Islet precursor cell (in vitro differentiated cells): Measurements from ENCODE around the gene DYNLL1.
A peak's percentile ranks its signal among the peaks of the same experiment; 100 is the strongest.
"Not testable (repeated sequence)": the region's sequence is repeated elsewhere in the genome, so short reads cannot be mapped to it uniquely, and the experiment has no call there.

ENCODE experiments used
- DNase-seq: peaks from one replicate; pipeline ENCODE4 v3.0.0-alpha.2; 2018

DYNLL1 gene

DNA sequence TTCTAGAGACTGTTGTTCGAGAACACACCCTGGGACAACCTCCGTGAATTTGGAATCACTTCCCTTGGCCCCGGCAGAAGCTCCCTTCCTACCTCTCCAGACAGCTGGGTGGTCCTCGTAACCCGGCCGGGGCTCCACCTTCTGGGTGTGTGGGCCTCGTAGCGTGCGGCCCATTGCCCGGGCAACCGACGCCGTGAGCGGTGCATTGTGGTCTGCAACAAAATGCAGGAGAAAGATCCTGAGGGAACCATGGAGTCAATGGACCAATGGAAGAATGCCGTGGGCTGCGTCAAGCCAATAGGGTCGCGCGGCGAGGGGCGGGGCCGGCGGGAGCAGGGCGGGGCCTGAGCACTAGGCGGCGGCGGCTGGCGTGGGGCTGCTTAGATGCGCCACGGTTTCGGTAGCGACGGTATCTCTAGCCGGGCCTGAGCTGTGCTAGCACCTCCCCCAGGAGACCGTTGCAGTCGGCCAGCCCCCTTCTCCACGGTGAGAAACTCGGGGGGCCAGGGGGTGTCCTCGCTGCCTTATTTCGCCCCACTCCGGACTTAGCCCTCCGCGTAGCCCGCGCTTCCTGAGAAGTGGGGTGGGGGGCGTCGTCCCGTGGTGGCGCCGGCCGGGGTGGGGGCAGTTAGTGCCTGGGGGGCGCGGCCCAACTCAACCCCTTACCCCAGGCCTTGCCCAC is at the start of gene DYNLL1:
Gene DYNLL1 (plus strand): TSS at position 383 of the 682 bp plus-strand sequence. CDS start 309 bp downstream, outside the sequence.
- peak; percentile 99 for DNase-seq

DNA sequence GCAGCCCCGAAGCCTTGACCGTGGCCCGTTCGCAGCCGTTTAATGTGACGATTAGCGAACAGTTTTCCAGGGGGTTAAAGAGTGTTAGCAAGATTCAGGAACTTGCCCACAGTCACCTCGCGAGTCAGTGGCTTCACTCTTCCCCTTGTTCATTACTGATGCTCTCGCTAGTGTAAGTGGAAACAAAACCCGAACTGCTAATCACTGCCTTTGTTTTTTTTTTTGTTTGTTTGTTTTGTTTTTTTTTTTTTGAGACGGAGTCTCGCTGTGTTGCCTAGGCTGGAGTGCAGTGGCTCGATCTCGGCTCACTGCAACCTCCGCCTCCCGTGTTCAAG is 49.1 kb upstream of the DYNLL1 start:
- DNase-seq: not testable (repeated sequence)

DNA sequence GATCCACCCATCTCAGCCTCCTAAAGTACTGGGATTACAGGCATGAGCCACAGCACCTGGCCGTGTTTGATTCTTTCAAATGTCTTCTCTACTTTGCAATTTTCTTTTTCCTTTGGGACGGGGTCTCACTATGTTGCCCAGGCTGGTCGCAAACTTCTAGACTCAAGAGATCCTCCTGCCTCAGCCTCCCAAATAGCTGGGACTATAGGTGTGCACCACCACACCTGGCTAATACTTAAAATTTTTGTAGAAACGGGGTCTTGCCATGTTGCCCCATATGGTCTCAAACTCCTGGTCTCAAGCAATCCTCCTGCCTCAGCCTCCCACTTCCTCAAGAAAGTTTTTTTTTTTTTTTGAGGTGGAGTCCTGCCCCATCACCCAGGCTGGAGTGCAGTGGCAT is 47.9 kb upstream of the DYNLL1 start:
- no peak for DNase-seq

DNA sequence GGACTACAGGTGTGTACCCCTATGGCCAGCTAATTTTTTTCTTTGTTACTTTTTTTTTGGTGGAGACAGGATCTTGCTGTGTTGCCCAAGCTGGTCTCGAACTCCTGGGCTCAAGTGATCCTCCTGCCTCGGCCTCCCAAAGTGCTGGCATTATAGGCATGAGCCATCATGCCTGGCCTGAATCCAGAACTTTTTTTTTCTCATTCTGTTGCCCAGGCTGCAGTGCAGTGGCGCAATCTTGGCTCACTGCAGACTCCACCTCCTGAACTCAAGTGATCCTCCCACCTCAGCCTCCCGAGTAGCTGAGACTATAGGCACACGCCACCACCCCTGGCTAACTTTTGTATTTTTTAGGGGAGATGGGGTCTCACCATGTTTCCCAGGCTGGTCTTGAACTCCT is 43.4 kb upstream of the DYNLL1 start:
- not testable (repeated sequence) for DNase-seq

DNA sequence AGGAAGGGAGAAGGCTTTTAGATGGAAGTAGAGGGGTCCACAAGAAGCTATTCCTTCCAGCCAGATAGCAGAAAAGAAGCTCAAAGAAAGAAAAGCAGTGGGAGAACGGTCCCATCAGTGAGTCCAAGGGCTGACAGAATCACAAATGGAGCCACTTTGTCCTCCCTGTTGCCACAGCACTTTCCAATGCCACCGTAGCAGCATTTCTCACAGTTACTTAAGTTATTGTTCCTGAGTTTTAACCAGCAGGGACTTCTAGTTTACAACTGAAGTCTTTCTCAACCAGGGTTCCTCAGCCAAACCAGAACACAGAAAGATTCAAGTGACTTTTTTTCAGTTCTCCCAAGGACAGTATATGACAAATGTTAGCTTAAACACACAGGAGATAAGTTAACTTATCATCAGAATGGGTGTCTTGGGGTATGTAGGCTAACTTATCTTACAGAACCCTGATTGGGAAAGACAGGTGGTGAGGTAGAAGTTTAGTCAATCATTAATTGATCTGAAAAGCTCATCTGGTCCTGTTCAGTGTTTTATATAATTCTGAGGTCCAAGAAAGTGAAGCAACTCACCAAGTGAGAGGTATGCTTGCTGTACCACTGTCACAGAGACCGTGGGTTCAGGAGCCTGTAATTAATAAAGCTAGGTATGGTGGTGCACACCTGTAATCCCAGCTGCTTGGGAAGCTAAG is 42.7 kb upstream of the DYNLL1 start:
- DNase-seq: no peak

DNA sequence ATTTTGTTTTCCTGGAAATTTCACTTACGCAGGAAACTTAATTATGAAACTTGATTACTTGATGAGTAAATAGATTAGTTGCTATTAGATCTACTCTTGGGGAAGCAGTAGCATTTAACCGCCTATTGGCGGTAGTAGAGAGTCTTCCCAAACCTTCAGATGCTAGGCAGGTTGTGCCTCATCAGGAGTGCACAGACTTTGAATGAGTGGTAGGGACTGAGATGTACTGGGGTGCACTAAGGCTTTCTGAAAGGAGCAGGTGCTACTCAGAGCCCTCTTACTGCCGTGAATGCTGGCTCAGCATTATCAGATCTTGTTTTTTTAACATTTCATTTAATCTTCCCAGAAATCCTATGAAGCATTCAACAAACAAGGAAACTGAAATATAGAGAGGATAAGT is 41.9 kb upstream of the DYNLL1 start:
- DNase-seq: no peak

DNA sequence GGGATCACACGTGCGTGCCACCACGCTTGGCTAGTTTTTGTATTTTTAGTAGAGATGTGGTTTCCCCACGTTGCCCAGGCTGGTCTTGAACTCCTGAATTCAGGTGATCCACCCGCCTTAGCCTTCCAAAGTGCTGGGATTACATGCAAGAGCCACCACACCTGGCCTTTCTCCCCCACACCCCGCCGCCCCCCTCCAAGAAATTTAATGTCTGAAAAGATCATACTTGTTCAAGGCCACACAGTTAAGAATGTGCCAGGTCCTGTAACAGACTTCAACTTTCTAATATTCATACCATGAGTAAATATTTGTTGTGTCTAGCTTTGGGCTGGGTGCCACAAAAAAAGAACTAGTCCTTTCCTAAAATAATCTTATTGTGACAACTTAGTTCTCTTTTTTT is 40.6 kb upstream of the DYNLL1 start:
- DNase-seq: no peak

DNA sequence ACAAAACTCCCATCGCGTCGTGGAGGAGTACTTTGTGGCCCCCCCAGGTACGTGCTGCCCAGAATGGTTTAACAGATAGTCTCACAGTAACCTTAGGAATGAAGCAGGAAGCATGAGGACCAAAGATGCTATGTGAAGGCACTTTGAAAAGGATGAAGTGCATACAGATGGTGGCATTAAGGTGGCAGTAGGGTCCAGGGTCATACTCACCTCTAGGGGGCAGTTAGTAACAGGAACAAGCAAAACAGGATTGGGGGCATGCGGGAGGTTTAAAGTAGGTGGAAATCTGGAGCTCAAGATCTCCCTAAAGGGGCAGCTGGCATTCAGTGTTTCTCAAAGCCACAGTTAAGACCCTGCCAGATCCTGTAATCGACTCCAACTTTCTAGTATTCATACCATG is 38.8 kb upstream of the DYNLL1 start:
- peak; percentile 76 for DNase-seq

DNA sequence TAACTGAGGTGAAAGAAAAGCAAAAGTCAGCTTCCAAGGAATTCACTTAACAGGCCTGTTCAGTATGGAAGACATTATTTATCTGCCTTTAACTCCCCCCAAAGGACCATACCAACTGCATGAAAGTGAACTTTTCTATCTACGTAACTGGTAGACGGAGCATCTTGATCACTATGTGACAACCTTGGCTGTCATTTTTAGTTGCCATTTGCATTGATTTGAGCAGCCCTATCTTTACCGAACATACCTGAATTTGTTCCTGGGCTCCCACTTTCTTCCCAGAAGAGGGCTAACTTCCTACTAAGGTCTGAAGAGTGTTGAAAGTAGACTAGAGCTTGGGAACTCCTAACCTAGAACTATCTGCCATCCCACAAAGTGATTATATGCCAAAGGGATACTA is 35.8 kb upstream of the DYNLL1 start:
- no peak for DNase-seq

DNA sequence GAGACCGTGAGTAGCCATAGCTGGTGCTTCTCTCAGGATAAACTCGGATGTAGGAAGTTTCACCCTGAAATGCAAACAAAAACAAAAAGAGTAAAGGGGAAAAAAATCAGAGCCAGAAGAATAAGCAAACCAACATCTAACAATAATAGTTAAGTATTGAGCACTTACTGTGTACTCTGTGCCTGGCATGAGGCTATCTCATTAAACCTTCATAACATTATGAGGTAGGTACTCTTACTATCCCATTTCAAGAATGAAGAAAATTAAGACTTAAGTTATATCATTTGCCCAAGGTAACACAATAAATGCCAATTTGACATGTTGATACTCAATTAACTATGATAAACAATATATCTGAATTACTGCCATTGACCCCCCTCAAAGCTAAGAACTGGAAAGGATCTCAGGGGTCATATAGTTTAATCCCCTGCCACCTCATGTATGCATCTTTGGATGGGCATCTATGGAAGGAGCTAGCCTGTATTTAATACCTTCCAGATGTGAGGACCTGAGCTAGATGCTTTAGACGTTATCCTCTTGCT is 33.7 kb upstream of the DYNLL1 start:
- DNase-seq: no peak

DNA sequence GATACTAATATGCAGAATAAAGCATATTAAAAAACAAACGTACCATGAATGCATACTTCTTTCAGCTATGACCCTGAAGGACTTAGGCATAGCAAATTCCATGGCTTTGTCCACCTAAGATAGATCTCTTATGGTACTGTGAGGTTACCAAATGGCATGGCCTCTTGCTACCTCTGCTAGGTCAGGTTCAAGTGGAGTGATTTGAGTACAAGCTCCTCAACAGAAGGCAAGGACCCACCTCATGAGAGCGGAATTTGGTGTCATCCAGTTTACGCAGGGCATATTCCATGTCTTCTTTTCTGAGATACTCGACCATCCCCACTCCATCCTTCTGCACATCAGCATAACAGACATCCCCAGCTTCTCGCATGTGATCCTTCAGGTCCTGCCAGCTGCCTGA is 32.2 kb upstream of the DYNLL1 start:
- no peak for DNase-seq

DNA sequence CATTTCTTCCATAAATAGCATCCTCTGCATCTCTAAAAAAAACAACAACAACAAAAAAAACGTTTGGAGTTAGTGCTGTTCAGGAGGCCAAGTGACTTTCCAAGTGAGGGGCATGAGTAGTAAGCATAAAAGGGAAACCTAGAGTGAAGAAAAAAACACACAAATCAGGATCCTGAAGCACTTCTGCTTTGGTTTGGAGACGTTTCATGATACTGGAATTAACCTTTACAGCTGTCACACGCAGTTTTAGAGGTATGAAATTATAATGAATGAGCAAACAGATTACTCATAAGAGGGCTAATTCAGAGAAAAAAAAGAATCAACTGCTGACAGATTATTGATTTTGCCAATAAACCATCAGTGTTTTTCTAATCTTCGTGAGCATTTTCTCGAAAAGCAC is 30.2 kb upstream of the DYNLL1 start:
- no peak for DNase-seq

DNA sequence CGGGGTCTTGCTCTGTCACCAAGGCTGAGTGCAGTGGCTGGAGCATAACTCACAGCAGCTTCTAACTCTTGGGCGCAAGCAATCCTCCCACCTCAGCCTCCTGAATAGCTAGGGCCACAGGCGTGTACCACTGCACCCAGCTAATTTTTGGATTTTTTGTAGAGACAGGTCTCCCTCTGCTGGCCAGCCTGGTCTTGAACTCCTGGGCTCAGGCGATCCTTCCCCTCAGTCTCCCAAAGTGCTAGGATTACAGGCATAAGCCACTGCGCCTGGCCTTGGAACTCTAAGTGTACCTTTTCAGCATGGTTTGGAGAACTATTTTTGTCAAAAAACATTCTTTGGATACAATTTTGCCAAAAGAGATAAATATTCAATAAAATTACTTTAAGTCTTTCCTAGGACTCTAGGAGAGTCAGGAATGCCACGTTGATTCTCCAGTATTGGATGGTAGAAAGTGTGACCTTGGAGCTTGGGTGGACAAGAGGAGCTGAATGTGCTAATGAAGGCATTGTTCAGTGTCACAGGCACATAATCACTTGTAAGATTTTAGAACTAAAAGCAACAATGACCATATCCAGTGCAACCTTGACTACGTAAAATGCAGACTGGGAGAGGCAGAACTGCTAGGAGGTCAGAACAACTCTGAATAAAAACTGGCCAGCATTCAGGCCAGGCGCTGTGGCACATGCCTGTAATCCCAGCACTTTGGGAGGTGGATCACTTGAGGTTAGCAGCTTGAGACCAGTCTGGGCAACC is 29.2 kb upstream of the DYNLL1 start:
- DNase-seq: peak; percentile 80

DNA sequence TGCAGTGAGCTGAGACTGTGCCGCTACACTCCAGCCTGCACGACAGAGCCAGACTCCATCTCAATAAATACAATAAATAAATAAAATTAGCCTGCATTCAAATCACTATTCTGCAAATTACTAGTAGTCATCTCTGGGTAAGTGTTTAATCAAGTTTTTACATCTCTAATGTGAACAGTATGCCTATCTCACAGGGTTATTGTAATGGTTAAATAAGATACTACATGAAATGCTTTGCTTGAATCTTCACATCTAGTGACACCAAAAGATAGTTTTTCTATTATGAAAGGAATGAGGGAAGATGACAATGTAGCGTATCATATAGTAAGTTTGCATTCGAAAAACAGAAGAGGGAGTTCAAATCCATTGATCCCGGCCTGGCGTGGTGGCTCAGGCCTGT is 28.5 kb upstream of the DYNLL1 start:
- DNase-seq: no peak

DNA sequence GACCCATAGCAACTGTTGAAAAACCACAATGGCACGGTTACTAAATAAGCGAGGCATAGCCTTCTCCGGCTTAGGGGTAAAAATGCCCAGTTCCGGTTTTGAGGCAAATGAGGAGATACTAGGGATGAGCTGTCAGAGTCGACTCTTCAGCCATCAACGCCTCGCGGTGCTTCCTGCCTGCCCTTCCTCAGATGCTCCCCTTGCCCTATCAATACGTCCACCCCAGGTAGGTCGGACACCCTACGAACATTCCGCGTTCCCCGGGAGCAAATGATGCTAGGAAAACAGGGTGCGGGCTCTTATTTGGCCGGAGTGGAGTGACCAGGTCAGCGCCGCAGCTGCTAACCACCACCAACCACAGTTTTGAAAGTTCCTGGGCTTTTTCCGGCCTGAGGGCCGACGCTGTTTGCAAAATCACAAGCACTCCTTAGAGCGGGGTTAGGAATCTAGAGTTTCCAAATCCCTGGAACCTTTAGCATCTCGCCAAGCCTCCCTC is 27.5 kb upstream of the DYNLL1 start:
- peak; percentile 76 for DNase-seq

DNA sequence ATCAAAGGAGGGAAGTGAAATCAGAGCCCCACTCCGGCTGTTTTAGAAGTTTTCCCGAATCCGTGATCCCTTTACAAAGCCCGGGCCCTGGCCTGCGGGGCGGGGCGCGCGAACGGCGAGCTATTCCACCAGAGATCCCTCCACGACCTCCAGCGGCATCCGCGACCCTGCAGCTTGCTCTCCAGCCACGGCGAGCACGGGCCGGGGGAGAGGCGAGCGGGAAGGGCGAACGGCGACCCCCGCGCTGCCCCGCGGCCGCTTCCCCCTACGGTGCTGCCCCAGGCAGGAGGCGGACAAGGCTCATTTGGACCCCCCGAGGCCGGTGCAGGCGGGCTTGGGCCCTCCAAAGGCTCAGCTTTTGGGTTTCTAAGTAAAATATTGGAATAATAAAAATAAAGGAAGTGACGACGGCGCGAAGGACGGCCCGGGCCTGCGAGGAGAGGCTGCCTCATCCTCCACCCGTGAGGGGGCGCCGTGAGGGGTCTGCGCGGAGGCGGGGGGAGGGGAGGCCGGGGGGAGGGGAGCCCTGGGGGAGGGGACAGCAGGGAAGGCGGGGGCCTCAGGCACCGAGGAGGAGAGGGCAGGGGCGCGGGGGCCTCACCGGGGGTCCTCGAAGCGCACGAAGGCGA is 27.0 kb upstream of the DYNLL1 start:
- peak; percentile 68 for DNase-seq

DNA sequence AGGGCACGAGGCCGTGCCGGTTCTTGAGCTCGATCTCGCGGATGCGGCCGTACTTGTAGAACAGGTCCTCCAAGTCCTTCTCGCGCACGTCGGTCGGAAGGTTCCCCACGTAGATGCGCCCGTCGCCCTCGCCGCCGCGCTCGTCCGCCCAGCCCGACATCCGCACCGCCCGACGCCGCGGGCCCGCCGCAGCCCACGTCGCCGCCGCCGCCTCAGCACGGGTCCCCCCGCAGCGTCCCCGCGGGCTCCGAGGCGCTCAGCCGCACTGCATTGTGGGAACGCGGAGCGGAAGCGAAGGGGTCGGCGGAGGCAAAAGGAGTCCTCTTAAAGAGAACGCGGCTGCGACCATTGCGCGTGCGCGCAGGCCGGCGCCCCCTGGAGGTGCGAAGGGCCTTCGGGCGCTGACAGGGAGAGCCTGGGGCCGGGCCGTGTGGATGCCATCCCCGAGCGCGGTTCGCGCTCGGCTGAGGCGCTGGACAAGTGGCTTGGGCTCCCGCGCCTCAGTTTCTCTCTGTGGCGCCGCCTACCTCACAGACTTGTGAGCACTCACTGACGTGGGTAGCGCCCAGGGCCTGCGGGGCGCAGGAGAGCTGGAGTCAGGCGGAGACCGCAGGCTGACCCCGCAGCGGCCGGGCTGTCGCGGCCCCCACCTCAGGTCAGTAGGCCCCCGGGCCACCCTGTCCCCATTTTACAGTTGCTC is 26.3 kb upstream of the DYNLL1 start, which contains the start of gene SRSF9:
Gene SRSF9 (minus strand): TSS at position 299 of the 700 bp plus-strand sequence. CDS start 139 bp downstream, at position 160.
- peak; percentile 99 for DNase-seq

DNA sequence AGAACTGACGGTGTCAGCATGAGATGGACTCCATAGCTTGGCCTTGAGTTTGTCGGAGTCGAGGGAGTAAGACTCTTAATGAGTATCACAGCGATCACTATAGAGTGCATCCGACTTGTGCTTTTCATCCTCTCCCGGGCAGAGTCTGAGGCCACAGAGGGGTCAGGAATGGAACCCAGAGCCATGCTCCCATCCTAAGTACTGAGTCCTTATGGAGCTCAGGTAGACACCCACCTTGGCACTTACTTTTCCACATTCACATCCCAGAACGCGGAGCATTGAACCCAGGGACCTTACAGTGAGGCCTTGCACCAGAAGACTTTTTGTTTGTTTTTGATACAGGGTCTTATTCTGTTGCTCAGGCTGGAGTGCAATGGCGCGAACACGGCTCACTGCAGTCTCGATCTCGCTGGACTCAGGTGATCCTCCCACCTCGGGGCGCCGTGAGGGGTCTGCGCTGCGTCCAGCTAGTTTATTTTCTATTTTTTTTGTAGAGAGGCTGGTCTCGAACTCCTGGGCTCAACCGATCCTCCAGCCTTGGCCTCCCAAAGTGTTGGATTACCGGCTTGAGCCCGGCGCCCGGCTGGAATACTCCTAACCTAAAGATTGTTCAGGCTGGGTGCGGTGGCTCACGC is 25.6 kb upstream of the DYNLL1 start:
- no peak for DNase-seq

DNA sequence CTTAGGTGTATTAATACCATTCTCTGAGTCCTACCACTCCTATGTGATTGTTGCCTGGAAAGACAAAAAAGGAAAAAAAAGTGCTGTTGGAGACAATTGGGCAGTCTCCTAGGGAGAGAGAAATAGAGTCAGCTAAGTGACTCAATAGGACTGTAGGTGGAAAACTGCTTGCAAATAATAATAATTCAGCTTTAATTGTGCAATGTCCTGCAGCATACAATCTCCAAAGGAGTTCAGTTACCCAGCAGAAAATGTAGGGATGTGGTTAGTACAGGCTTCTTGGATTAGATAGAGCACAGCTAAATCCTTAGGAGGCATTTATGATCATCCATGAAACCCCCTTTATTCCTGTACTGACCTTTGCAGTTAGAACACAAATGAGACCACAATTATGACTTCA is 23.4 kb upstream of the DYNLL1 start:
- no peak for DNase-seq

DNA sequence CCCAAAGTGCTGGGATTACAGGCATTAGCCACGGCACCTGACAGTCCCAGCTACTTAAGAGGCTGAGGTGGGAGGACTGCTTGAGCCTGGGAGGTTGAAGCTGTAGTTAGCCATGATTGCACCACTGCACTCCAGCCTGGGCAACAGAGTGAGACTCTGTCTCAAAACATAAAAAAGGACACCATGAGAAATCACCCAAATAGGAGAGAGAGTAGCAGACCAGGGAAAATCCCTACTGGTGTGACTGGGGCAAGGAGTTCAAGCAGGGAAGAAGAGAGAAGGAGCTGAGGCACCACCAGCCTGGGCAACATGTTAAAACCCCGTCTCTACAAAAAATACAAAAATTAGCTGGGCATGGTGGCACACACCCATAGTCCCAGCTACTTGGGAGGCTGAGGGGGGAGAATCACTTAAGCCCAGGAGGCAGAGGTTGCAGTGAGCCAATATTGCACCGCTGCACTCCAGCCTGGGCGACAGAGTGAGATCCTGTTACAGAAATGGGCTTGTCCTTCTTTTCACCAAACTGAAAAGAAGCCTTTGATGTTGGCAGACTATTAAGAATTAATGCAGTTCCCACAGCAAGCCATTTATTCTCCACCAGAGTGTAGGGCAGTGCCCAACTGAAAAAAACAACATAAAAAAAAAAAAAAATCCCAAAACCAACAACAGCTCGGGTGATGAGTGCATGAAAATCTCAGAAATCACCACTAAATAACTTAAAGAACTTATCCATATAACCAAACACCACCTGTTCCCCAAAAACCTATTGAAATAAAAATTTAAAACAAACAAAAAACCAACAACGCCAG is 21.9 kb upstream of the DYNLL1 start:
- no peak for DNase-seq

DNA sequence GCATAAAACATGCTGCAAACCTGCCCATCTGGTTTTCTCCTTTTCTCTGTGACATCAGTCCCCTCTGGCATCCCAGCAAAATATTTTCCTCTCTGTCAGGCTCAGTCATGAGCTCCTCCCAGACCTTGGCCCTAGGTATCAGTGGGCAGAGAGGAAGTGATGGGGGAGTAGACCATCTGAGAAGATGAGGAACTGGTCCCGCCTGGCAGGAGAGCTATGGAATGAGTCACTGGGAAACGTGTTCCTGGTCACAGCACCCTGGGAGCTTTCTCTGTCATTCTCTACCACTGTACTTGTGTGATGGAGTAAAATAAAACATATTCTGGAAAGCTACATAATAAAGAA is 21.3 kb upstream of the DYNLL1 start:
- peak; percentile 97 for DNase-seq
